Parietal lobe (tissue), 1 donor: ENCODE results near the gene TMEM74B. TPM values are rescaled to one million over a fixed set of nuclear protein-coding genes. Genes with fewer than 3 reads are reported as not detected.

Source experiments
- total RNA-seq: library from RNA; depleted of rRNA; stranded (reverse); fragments of >200 nt; gene quantifications from one replicate; pipeline ENCODE4 v1.2.3, GENCODE V29; 2014

Gene TMEM74B
- 12.5 TPM for total RNA-seq

DNA sequence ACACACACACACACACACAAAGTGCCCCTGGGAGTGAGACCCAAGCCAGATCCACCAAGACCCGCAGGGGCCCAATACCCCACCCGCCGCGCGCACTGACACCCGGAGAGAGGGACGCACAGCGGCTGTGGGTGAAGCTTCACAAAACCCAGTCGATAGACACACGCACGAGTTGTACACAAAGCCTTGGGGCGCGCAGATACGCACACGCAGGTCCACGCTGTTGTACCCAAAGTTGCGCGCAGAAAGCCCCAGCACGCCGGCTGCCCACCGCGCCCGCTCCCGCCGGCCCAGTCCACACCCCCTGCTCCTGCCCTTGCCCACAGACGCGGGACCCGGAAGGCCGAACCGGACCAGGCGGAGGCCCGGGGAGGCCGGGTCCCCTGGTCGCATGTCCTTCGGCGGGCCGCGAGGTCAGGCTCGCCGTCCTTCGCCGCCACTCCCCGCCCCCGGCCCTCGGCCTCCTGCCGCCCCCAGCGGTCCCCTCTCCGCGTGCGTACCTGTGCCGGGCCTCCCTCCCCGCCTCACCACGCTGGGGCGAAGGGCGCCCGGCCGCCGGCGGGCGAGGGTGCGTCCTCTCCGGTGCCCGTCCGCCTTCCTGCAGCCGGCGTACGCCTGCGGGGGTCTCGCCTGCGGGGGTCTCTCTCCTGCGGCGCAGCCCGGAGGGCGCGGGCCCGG lies at the start of gene TMEM74B:
TMEM74B (minus strand) TSS at position 344 of the 678 bp plus-strand sequence. CDS start 1,180 bp downstream, outside the sequence.

DNA sequence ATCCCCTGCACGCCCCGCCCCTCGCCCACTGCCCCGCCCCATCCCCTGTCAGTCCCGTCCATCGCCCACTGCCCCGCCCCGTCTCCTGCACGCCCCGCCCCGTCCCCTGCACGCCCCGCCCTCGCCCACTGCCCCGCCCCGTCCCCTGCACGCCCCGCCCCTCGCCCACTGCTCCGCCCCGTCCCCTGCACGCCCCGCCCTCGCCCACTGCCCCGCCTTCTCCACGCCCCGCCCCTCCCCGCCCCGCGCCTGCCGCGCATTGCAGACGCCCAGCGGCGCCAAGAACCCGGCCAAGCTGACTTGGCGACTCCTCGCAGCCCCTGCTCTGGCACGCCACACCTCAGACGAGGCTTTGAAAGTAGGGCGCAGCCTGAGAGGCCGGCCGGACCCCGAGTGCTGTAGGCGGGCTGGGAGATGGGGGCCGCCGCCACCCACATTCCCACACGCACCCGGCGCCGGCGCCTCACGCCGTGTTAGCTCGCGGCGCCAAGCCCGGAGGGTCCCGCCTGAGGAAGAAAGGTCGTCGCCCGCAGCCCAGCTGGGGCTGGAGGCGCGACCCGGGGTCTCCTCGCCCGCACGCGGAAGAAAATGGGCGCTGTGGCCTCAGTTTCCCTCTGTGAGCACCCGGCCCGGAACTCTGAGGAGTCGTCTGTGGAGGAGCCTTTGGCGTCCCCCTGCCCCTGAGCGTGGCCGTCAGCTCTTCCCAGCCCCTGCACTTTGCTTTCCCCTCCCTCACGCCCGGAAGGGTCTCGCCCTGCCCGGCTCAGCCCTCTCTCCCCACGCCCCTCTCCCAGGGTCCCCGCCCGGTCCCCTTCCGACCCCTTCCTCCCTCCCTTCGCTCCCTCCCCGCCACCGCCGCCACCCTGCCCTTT lies 41.2 kb upstream of the TMEM74B start, which contains the start of gene RAD21L1:
RAD21L1 (plus strand) TSS at position 262 of the 872 bp plus-strand sequence. CDS start 2,410 bp downstream, outside the sequence.

DNA sequence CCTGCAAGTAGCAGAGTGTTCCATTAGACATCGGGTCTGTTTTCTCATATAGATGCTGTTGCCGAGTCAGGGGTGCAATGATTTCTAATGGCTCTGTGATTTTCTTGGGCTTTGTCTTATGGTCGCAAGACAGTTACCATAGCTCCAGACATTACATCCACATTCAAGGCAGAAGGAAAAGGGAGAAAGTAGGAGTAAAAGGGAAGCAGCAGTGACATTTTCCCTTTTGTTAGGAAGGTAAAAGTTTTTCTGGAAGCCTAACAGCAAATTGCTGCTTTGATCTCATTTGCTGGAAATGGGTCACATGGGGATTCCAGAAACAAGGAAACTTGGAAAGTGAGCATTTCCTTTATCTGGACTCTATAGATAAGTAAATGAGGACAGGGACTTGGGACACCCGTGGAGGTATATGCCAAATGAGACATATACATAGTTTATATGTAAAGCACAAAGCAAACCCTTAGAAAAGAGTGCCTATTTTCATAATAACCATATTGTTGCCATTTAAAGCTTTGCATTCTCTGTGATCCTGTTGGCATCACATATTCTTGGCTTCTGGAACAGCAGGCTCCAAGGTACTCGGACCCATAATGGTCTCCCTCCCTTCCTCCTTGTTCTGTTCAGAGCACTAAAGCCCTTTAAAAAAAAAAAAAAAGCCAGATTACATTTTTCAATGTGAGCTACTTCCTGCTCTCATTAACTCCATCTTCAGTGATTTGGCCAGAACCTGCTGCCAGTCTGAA lies 18.2 kb upstream of the TMEM74B start, which contains the start of gene C20orf202:
C20orf202 (plus strand) TSS at position 693 of the 743 bp plus-strand sequence. CDS start 132 bp downstream, outside the sequence.

Other genes starting within 250 kb of the TMEM74B start
- gene RSPO4, start 182.7 kb downstream of the TMEM74B start, total RNA-seq: not detected
- gene PSMF1, start 66.4 kb downstream of the TMEM74B start, total RNA-seq: 42.3 TPM
- 1.3 TPM for gene C20orf202, start 18.5 kb upstream of the TMEM74B start, total RNA-seq
- gene RAD21L1, start 41.1 kb upstream of the TMEM74B start, total RNA-seq: not detected
- gene SNPH, start 81.3 kb upstream of the TMEM74B start, total RNA-seq: 22.2 TPM
- gene SDCBP2, start 144.2 kb upstream of the TMEM74B start, total RNA-seq: 2.8 TPM
- 101 TPM for gene FKBP1A, start 208.1 kb upstream of the TMEM74B start, total RNA-seq